GM21423 (cell line): ENCODE results near the gene HOXC6.
"Not testable (repeated sequence)": the region's sequence is repeated elsewhere in the genome, so short reads cannot be mapped to it uniquely, and the experiment has no call there.

Experiments used
- ATAC-seq: cut with Tn5 transposase; IDR thresholded peaks from one replicate; pipeline ENCODE4 v1.9.1; 2021; ENCODE audit warnings: mild to moderate bottlenecking, moderate library complexity; ENCODE audit not compliant: unreplicated experiment

Gene HOXC6

GRCh38 chr12:54038284-54038870, 10.1 kb downstream of the HOXC6 start:
- ATAC-seq, result no peak

GRCh38 chr12:54038871-54039414, 10.7 kb downstream of the HOXC6 start:
- ATAC-seq, result no peak

- ATAC-seq, result no peak
These were observed 11.3 kb downstream of the HOXC6 start for GRCh38 chr12:54039417-54040147.

GRCh38 chr12:54040148-54040494, 11.9 kb downstream of the HOXC6 start:
- ATAC-seq, result no peak

- ATAC-seq, result no peak
These were observed 12.4 kb downstream of the HOXC6 start for GRCh38 chr12:54040648-54041047.

- no peak for ATAC-seq
These were observed 13.0 kb downstream of the HOXC6 start for GRCh38 chr12:54041097-54041690.

GRCh38 chr12:54042033-54042432, 13.8 kb downstream of the HOXC6 start:
- ATAC-seq, result not testable (repeated sequence)

GRCh38 chr12:54042970-54043853, 15.0 kb downstream of the HOXC6 start:
- ATAC-seq, result no peak

GRCh38 chr12:54044425-54045103, 16.3 kb downstream of the HOXC6 start:
- no peak for ATAC-seq

- ATAC-seq, result no peak
These were observed 17.2 kb downstream of the HOXC6 start for GRCh38 chr12:54045401-54045800.

GRCh38 chr12:54045868-54046521, 17.8 kb downstream of the HOXC6 start:
- ATAC-seq, result no peak

GRCh38 chr12:54046809-54047159, 18.5 kb downstream of the HOXC6 start:
- no peak for ATAC-seq

- ATAC-seq, result no peak
These were observed 19.1 kb downstream of the HOXC6 start for GRCh38 chr12:54047160-54047963.

- ATAC-seq, result no peak
These were observed 19.7 kb downstream of the HOXC6 start for GRCh38 chr12:54047964-54048303.

GRCh38 chr12:54048406-54049093, 20.3 kb downstream of the HOXC6 start:
- no peak for ATAC-seq

GRCh38 chr12:54049108-54049507, 20.9 kb downstream of the HOXC6 start:
- no peak for ATAC-seq

GRCh38 chr12:54050482-54050810, 22.2 kb downstream of the HOXC6 start:
- no peak for ATAC-seq

- no peak for ATAC-seq
These were observed 23.0 kb downstream of the HOXC6 start for GRCh38 chr12:54051026-54051842.
